Motor neuron (in vitro differentiated cells): ENCODE results near the gene PDE4C. TPM values are rescaled to one million over a fixed set of nuclear protein-coding genes. Genes with fewer than 3 reads are reported as not detected.

Experiments used
- ATAC-seq, 8 experiments: fragments of 200-7000 bp; cut with Tn5 transposase; replicated peaks in 6 of 8; 2 replicates each; pipeline ENCODE4 v1.8.0; 2021; ENCODE audit warnings: mild to moderate bottlenecking in 8 of 8, moderate library complexity in 8 of 8
- H3K27ac ChIP-seq, 2 donors: fragments of 250-450 bp; sonication (Bioruptor Pico); 2 replicates each; pipeline ENCODE4 v1.9.0; 2021; ENCODE audit warnings: antibody characterized with exemption in 2 of 2, mild to moderate bottlenecking in 2 of 2, moderate library complexity in 1 of 2
- H3K4me1 ChIP-seq, 2 donors: fragments of 250-450 bp; sonication (Bioruptor Pico); replicated peaks in 1 of 2; 2 replicates each; pipeline ENCODE4 v1.6.1; 2021; ENCODE audit warnings: antibody characterized with exemption in 2 of 2, mild to moderate bottlenecking in 2 of 2, moderate library complexity in 1 of 2
- H3K4me3 ChIP-seq, 5 donors: fragments of 250-450 bp; sonication (Bioruptor Pico); 2 replicates each; pipeline ENCODE4 v1.9.0; 2021; ENCODE audit warnings: antibody characterized with exemption in 5 of 5, mild to moderate bottlenecking in 5 of 5, moderate library complexity in 4 of 5
- WGBS, 10 experiments: fragments of 450-650 bp; shearing (Covaris generic); methylation state at CpG; one replicate each; pipeline ENCODE4 v1.0.0; 2022; 5-methylcytosine and 5-hydroxymethylcytosine counted together
- in situ Hi-C, 9 experiments: fragments of 400-800 bp; cut with MboI; loops; one replicate each; pipeline ENCODE4 v1.15.0; 2021; ENCODE audit warnings: low sequenced_read_pairs in 9 of 9, low pct_unique_long_range_greater_than_20kb in 2 of 9; ENCODE audit not compliant: unreplicated experiment in 9 of 9
- total RNA-seq, 8 experiments: library from RNA; unstranded; fragments of 300-600 nt; gene quantifications; 2 replicates each; pipeline versions ENCODE4 v1.2.3 to v1.2.4, GENCODE V29; 2022

PDE4C gene
- total RNA-seq, 8 experiments from 2014 or later: 1.3 to 4.3 (median 2.5) TPM

GRCh38 chr19:18176367-18177310 is 49.6 kb downstream of the PDE4C start:
- no peak for ATAC-seq
- Histone ChIP-seq H3K4me3 (no peak overlapping the region), H3K4me1 (peaks cover 7 to 8% of the 10 kb centered on the region in 2 donors), H3K27ac (no peak overlapping the region)
- 20 to 87% (median 78%) methylated on average over 1 to 4 of the region's 19 CpGs; no CpG with 5 or more reads in 4 of the 10 experiments for WGBS, 10 experiments
- in situ Hi-C loops: no loop called here

GRCh38 chr19:18174983-18175382 is 51.3 kb downstream of the PDE4C start:
- no peak for ATAC-seq
- in situ Hi-C loops: no loop called here
- H3K4me1 ChIP-seq: peaks cover 7 to 8% of the 10 kb centered on the region in 2 donors
- H3K27ac ChIP-seq: no peak overlapping the region
- WGBS, 10 experiments: 80 to 100% methylated on average over 2 to 9 of the region's 11 CpGs; no CpG with 5 or more reads in 8 of the 10 experiments
- H3K4me3 ChIP-seq: no peak overlapping the region

Other genes with a start within 250 kb of the PDE4C start
- 10 to 100 TPM in 2 of 8 experiments, 1 to 10 TPM in 5, under 1 TPM in 1; 0.79 to 18.2 (median 5.4) TPM for gene ARRDC2, start 218.3 kb downstream of the PDE4C start, total RNA-seq
- gene IL12RB1, start 139.5 kb downstream of the PDE4C start, total RNA-seq: 1 to 10 TPM in 1 of 8 experiments, under 1 TPM in 5, not detected in 2; 0.05 to 1.2 (median 0.23) TPM
- 10 to 100 TPM in 1 of 8 experiments, 1 to 10 TPM in 7; 3.3 to 11.7 (median 5.8) TPM for gene MAST3, start 128.7 kb downstream of the PDE4C start, total RNA-seq
- gene PIK3R2, start 73.3 kb downstream of the PDE4C start, total RNA-seq: 10 to 100 TPM; 15.6 to 62.6 (median 27.4) TPM
- 100 to 1,000 TPM in 1 of 8 experiments, 10 to 100 TPM in 2, 1 to 10 TPM in 3, under 1 TPM in 2; 0.09 to 163 (median 3.1) TPM for gene IFI30, start 52.6 kb downstream of the PDE4C start, total RNA-seq
- 10 to 100 TPM in 4 of 8 experiments, 1 to 10 TPM in 4; 6.6 to 22.9 (median 11.1) TPM for gene MPV17L2, start 33.2 kb downstream of the PDE4C start, total RNA-seq
- gene RAB3A, start 22.4 kb downstream of the PDE4C start, total RNA-seq: 100 to 1,000 TPM in 1 of 8 experiments, 10 to 100 TPM in 6, 1 to 10 TPM in 1; 2.7 to 142 (median 32.3) TPM
- 1 to 10 TPM in 6 of 8 experiments, under 1 TPM in 2; 0.38 to 2.8 (median 1.7) TPM for gene IQCN, start 48.0 kb upstream of the PDE4C start, total RNA-seq
- 100 to 1,000 TPM in 3 of 8 experiments, 10 to 100 TPM in 5; 37.8 to 197 (median 98.2) TPM for gene JUND, start 55.2 kb upstream of the PDE4C start, total RNA-seq
- 100 to 1,000 TPM in 7 of 8 experiments, 10 to 100 TPM in 1; 87.3 to 240 (median 151) TPM for gene LSM4, start 96.6 kb upstream of the PDE4C start, total RNA-seq
- 10 to 100 TPM in 7 of 8 experiments, 1 to 10 TPM in 1; 8.2 to 42.8 (median 17.1) TPM for gene PGPEP1, start 114.2 kb upstream of the PDE4C start, total RNA-seq
- gene GDF15, start 159.7 kb upstream of the PDE4C start, total RNA-seq: 100 to 1,000 TPM in 2 of 8 experiments, 10 to 100 TPM in 6; 14.0 to 784 (median 60.0) TPM
- gene LRRC25, start 171.2 kb upstream of the PDE4C start, total RNA-seq: 1 to 10 TPM in 2 of 8 experiments, under 1 TPM in 6; 0.14 to 2.1 (median 0.47) TPM
- 100 to 1,000 TPM in 1 of 8 experiments, 10 to 100 TPM in 7; 60.2 to 155 (median 70.1) TPM for gene SSBP4, start 193.0 kb upstream of the PDE4C start, total RNA-seq
- 100 to 1,000 TPM in 3 of 8 experiments, 10 to 100 TPM in 4, 1 to 10 TPM in 1; 7.2 to 157 (median 86.2) TPM for gene ISYNA1, start 211.7 kb upstream of the PDE4C start, total RNA-seq